H1 (cell line): ENCODE measurements around the gene ADGRV1.

ENCODE experiments used
- CTCF ChIP-seq, 3 experiments: IDR thresholded peaks; 1 replicate in 2 of 3; 2 replicates in 1 of 3; pipeline versions ENCODE4 v1.5.1 to v1.6.1; 2011; ENCODE audit warnings: low read length in 3 of 3, mild to moderate bottlenecking in 3 of 3, inconsistent platforms in 2 of 3, low read depth in 1 of 3, moderate library complexity in 1 of 3; ENCODE audit not compliant: insufficient read depth in 1 of 3; ENCODE audit errors: control extremely low read depth in 1 of 3
- TBP ChIP-seq: IDR thresholded peaks from 2 replicates; pipeline ENCODE4 v1.6.1; 2011; ENCODE audit warnings: low read depth, low read length, improper control_type of control experiment

- TF ChIP-seq TBP (no peak), CTCF (IDR thresholded peaks at IDR 0.05; ENCODE audit: control extremely low read depth in 1 of 3, insufficient read depth in 1 of 3, low read depth in 1 of 3, low read length in 3 of 3) (no peak)
These were observed 250.9 kb downstream of the ADGRV1 start for GRCh38 chr5:90809311-90810056.
